HG03139 (cell line): Measurements from ENCODE around the gene LYSET.
"Not testable (repeated sequence)": the region's sequence is repeated elsewhere in the genome, so short reads cannot be mapped to it uniquely, and the experiment has no call there.

ENCODE experiments used
- ATAC-seq: cut with Tn5 transposase; IDR thresholded peaks from one replicate; pipeline ENCODE4 v1.9.1; 2021; ENCODE audit not compliant: unreplicated experiment

LYSET gene

DNA sequence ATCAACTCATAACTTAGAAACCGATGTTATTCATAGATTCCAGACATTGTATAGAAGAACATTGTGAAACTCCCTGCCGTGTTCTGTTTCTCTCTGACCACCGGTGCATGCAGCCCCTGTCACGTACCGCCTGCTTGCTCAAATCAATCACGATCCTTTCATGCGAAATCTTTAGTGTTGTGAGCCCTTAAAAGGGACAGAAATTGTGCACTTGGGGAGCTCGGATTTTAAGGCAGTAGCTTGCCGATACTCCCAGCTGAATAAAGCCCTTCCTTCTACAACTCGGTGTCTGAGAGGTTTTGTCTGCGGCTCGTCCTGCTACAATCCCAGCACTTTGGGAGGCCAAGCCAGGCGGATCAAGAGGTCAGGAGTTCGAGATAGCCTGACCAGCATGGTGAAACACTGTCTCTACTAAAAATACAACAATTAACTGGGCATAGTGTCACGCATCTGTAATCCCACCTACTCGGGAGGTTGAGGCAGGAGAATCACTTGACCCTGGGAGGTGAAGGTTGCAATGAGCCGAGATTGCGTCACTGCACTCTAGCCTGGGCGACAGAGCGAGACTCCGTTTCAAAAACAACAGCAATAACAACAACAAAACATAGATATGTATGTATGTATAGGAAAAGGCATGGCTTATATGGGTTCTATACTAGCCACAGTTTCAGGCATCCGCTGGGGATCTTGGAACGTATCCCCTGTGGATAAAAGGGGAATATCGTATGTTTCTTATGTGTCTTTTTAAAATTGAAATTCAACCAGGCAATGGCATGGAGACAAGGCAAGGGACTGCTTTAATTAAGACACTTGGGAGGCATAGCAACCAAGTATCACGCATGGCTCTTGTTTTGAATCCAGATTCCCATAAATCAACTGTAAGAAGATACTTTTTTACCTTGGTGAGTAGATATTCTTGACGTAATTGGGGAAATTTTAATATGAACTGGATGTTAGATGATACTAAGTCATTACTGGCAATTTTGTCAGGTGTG, 19.5 kb upstream of the LYSET start:
- ATAC-seq, result not testable (repeated sequence)

DNA sequence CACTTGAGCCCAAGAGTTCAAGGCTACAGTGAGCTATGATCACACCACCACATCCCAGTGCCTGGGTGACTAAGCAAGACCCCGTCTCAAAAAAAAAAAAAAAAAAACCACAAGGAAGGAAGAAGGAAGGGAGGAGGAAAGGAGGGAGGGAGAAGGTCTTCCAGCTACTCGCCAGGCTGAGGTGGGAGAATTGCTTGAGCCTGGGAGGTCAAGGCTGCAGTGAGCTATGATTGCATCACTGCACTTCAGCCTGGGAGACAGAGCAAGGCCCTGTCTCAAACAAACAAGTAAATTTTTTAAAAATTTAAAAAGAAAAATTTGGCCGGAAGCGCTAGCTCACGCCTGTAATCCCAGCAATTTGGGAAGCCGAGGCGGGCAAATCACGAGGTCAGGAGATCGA, 16.5 kb upstream of the LYSET start:
- ATAC-seq, result not testable (repeated sequence)

DNA sequence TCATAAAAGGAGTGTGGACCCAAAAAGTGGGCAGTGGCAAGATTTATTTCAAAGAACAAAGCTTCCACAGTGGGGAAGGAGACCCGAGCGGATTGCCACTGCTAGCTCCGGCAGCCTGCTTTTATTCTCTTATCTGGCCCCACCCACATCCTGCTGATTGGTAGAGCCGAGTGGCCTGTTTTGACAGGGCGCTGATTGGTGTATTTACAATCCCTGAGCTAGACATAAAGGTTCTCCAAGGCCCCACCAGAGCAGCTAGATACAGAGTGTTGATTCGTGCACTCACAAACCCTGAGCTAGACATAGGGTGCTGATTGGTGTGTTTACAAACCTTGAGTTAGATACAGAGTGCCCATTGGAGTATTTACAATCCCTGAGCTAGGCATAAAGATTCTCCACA, 15.5 kb upstream of the LYSET start:
- ATAC-seq, result not testable (repeated sequence)

DNA sequence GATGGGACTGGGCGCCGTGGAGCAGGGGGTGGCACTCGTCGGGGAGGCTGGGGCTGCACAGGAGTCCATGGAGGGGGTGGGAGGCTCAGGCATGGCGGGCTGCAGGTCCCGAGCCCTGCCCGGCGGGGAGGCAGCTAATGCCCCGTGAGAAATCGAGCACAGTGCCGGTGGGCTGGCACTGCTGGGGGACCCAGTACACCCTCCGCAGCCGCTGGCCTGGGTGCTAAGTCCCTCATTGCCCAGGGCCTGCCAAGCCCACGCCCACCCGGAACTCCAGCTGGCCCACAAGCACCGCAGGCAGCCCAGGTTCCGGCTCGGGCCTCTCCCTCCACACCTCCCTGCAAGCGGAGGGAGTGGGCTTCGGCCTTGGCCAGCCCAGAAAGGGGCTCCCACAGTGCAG, 15.0 kb upstream of the LYSET start:
- not testable (repeated sequence) for ATAC-seq

DNA sequence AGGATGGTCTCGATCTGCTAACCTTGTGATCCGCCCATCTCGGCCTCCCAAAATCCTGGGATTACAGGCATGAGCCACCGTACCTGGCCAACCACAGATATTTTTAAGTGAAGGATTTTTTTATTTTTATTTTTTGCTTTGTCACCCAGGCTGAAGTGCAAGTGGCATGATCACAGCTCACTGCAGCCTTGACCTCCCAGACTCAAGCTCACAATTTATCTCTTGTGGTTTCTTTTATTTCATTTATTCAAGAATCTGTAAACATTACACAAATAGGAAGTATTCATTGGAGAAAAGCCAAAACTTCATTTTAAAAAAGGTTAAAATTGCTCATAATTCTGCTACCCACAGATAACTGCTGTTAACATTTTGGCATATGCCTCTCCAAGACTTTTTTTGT, 13.7 kb upstream of the LYSET start:
- ATAC-seq, result no peak

DNA sequence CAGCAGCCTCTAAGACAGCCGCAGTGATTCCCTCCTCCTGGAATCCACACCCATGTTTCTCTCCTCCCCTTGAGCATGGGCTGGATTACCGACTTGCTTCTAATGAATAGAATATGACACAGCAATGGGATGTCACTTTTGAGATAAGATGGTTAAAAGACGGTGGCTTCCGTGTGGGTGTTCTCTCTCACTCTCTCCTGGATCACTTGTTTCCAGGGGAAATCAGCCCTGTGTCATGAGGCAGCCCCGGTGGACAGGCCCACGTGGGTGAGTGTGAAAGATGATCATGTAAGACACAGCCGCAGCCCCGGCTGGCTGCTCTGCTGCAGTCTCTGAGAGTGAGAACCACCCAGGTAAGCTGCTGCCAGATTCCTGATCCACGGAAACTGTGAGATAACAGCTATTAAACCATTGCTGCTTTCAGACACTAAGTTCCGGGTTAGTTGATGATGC, 11.1 kb upstream of the LYSET start:
- no peak for ATAC-seq

DNA sequence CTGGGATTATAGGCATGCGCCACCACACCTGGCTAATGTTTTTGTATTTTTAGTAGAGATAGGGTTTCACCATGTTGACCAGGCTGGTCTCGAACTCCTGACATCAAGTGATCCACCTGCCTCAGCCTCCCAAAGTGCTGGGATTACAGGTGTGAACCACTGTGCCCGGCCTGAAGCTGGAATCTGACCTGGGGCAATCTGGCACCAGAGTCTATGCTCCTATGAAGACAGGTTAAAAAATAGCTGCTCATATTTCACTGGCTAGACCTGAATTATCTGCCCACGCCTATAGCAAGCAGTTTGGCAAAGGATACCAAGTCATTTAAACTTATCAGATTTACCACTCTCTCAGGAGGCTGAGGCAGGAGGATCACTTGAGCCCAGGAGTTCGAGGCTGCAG, 10.4 kb upstream of the LYSET start:
- ATAC-seq, result not testable (repeated sequence)

DNA sequence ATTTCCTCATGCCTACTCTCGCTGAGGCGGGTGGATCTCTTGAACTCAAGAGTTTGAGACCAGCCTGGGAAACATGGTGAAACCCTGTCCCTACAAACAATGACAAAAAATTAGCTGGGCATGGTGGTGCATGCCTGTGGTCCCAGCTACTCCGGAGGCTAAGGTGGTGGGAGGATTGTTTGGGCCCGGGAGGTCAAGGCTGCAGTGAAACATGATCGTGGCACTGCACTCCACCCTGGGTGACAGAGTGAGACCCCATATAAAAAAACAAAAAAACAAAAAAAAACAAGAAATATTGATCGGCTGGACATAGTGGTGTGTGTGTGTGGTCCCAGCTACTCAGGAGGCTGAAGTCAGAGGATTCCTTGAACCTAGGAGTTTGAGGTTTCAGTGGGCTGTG, 9.6 kb upstream of the LYSET start:
- no peak for ATAC-seq

DNA sequence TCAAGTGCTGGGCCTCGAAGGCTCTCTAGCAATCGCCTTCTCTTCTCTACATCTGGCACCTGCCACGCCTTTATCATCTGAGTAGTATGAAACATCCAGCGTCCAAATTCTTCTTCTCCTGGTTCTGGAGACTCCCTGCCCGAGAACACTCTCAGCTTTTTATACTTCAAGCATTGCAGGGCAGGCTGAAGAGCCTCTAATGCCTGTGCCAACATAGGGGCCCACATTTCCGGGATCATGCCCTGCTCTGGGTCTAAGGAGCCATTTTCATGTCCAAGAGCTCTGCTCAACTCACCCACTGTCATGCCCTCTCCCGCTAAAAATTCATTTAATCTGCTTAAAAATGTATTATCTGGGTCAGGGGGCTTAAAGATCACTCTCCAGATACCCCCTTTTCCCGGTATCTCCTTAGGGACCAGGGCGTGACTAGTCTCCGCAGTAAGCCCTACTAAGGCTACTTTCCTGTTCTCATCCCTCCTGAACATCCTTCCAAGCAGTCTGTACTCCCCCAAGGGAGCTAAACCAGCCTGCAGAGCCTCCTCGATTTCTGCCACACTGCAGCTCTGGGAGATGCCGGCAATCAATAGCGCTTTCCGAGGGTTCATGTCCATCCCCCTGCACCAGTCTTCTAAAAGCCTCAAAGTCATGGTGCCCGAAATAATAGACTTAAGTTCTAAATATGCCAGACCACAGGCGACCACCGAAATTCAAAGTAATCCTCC, 1.4 kb upstream of the LYSET start:
- no peak for ATAC-seq

DNA sequence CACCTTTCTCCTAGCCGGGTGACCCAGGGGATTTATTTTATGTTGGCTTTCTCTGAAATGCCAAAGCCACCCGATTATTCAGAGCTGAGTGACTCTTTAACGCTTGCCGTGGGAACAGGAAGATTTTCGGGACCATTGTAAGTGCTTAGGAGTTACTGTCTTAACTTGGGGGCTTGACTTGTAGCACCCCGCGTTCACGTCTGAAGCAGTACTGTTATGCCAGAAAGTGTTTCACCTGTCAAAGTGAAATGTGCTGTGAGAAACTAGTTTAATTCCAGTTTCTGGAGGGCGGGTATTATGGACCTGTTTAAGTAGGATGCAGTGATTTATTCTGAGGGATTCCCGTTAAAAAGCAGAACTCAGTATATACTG, 218 bp downstream of the LYSET start:
- ATAC-seq, result no peak

DNA sequence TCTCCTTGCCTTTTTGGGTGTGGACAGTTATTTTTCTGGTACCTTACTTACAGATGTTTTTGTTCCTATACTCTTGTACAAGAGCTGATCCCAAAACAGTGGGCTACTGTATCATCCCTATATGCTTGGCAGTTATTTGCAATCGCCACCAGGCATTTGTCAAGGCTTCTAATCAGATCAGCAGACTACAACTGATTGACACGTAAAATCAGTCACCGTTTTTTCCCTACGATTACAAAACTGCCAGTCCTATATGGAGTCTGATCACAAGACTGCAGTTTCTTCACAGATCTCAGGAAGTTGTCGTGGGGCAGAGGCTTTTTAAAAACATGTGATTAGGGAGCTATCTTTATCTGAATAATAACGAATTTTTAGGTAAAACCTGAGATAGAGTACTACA, 1.3 kb downstream of the LYSET start:
- no peak for ATAC-seq

DNA sequence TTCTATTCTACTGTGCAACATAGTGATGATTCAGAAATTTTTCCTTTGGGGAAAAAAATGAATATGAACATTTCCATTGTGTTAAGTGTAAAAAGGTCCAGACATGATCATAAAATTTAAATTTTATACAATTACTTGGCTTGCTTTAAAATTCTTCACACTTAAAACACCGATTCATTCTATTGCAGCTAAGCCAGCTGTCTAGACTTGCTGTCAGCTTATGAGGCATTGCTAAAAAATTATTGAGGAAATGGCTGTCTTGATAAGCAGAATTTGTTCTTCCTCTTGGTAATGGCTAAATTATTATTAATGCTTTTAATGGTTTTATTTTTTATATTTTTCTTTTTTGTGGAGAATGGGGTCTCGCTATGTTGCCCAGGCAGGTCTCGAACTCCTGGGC, 1.8 kb downstream of the LYSET start:
- ATAC-seq, result no peak

DNA sequence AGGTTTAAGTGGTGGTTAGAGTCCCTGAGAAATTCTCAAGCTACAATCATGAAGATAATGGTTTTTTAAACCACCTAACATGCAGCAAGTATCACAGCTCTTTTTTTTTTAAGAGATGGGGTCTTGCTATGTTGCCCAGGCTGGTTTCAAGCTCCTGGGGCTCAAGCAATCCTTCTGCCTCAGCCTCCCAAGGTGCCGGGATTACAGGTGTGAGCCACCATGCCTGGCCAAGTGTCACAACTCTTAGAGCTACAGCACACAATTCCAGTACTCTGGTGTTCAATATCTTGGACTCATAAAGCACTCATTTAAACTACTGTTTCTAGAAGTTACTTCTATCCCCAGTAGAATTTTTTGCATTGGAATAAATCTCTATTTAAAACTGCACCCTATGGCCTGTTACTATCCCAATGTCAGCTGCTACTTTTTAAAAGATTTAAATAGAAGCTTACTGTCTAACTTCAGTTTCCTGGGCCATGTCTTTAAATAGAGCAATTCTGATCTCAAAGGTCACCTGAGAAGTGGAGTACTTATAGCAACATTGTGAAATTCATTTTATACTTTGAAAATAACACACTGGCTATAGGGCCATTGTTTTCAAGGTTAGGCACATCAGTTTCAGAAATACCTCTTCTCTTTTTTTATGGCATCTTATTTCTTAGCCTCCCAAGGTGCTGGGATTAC, 10.3 kb downstream of the LYSET start:
- ATAC-seq, result no peak

DNA sequence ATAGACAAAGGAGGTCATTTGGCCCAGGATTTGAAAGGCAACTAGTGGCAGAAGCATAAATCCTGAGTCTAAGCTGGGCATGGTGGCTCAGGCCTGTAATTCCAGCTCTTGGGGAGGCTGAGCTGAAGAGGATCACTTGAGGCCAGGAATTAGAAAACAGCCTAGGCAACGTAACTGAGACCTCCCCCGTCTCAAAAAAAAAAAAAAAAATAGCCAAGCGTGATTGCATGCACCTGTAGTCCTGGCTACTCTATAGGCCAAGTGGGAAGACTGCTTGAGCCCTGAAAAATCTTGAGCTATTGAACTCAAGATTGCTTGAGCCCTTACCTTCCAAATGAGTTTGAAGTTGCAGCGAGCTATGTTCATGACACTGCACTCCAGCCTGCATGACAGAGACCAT, 13.9 kb downstream of the LYSET start:
- ATAC-seq, result no peak

DNA sequence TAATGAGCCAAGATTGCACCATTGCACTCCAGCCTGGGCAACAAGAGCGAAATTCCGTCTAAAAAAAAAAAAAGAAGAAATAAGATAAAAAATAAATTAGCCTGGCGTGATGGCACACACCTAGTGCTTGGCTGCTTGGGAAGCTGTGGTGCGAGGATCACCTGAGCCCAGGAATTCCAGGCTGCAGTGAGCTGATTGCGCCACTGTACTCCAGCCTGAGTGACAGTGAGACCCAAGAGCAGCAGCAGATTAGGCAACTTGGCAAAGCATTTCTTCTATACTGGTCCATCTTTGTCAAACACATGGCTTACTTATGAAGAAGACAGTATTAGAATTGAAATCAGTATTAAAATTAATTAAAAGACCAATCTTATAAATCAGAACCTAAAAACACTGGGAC, 15.4 kb downstream of the LYSET start:
- ATAC-seq, result no peak

DNA sequence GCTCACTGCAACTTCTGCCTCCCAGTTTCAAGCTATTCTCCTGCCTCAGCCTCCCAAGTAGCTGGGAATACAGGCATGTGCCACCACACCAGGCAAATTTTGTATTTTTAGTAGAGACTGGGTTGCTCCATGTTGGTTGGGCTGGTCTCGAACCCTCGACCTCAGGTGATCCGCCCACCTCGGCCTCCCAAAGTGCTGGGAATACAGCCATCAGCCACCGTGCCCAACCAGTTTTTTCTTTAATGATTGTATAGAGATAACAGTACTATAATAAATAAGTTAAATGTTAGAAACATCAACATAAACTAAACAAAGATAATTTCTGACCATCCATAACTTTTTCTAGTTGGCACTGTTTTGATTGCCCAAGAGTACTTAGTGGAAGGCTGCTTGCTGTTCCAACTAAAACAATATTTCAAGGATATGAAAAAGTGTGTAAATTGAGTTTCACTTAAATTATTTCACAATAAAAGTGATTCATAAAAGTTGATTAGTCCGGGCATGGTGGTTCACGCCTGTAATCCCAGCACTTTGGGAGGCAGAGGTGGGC, 16.1 kb downstream of the LYSET start:
- ATAC-seq, result no peak

DNA sequence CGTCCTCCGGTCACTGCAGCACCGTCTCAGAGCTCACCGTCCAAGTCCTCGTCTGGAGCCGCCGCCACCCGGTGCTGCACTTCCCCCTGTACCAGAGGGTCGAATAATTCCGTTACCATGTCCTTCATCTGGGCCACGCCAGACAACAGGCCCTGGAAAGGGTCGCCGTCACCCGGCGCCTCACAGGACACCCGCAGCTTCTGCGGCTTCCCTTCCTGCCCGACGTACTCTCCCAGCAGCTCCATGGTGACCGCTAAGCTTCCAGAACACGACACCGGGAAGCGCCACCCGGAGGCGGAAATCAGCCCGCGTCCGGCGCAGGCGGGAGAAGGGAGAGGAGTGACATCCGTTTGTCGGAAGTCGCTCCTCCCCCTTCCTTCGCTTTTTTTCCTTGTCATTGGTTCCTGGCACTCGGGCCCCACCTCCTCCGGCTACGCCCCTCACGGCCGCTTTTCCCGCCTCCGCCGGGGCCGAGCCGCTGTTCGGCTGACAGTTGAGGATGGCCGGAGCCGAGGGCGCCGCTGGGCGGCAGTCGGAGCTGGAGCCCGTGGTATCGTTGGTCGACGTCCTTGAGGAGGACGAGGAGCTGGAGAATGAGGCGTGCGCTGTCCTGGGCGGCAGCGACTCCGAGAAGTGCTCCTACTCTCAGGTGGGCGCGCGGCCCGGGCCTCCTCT, 21.8 kb downstream of the LYSET start, which contains the start of the genes GON7 and UBR7:
Gene GON7, minus strand, starts transcription at position 273 of the 675 bp plus-strand sequence. Its CDS starts 28 bp downstream, at position 245.
Gene UBR7, plus strand, starts transcription at position 464 of the 675 bp plus-strand sequence. Its CDS starts 36 bp downstream, at position 500.
- peak; percentile 84 for ATAC-seq

DNA sequence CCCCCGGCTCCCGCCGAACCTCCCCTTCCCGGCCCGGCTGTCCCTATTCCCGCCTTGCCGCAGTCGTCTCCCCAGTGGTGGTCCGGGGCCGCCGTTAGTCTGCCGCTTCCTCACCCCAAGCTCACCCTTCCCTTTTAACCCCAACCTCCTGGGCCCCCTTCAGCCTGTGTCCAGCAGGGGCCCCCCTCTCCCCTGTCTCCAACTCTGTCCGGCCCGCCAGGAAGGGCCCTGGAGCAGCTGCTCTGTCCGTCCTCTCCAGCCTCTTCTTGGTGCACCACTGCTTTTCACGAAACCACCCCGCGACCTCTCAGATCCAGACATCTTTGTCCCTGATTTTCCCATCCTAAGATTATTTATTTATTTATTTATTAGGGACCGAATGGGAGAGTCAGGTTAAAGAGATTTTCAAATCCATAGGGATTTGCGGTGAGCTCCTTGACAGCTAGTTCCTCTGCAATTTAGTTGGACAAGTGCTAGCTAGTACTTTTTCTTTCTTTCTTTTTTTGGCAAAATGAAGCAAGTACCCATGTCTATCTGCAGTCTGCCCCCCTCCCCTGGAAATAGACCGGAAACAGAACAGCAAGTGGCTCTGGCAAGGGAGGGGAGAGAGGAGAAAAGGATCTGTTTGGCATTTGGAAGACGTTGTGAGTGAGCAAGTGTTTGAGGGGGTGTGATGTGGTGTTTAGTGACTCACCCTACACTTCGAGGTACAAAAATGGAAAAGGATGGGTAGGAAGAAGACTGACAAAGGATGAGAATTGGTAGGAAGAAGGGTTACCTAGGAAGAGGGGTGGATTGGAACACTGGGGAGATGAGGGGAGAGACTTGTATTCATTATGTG, 22.6 kb downstream of the LYSET start:
- peak; percentile 37 for ATAC-seq

DNA sequence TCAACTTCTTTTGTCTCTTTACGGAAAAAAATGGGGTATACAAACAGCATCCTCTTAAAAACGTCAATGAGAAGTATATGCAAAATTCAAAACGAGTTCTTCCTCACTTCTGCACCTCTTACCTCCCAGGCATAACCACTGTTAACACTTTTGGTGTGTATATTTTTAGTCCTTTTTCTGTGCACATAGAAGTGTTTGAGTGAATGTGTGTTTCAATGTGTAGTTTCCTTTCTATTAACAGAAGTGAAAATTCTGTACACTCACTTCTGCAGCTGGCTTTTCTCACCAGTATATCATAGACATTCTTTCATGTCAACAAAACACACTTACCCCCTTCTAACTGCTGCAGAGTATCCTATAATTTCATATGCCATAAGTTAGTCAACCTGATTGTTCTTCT, 27.3 kb downstream of the LYSET start:
- ATAC-seq, result peak; percentile 45
